HepG2 (cell line): ENCODE data around the gene POLR3GL. TPM values are rescaled to one million over a fixed set of nuclear protein-coding genes. Genes with fewer than 3 reads are reported as not detected.

ENCODE experiments used
- ARHGAP35 ChIP-seq: sonication (generic); formaldehyde crosslinking; IDR thresholded peaks from 2 replicates; pipeline ENCODE4 v1.9.0; 2022; ENCODE audit warnings: mild to moderate bottlenecking, inconsistent platforms, moderate library complexity, missing genetic modification reagents, borderline replicate concordance
- ATF4 ChIP-seq, 2 experiments: fragments of 450-650 bp in 1 of 2; sonication (generic) in 1 of 2; formaldehyde crosslinking; IDR thresholded peaks; 2 replicates each; pipeline versions ENCODE4 v1.5.0 to v1.8.0; 2020 to 2022; ENCODE audit warnings: mild to moderate bottlenecking in 1 of 2, missing genetic modification reagents in 1 of 2
- BHLHE40 ChIP-seq: IDR thresholded peaks from 2 replicates; pipeline ENCODE4 v1.6.1; 2011; ENCODE audit warnings: low read length, improper control_type of control experiment
- EP300 ChIP-seq, 3 experiments: sonication (generic) in 1 of 3; formaldehyde crosslinking in 1 of 3; IDR thresholded peaks; 2 replicates each; pipeline versions ENCODE4 v1.5.1 to v1.6.1; 2011 to 2020; ENCODE audit warnings: low read depth in 2 of 3, low read length in 2 of 3, borderline replicate concordance in 1 of 3, improper control_type of control experiment in 1 of 3, mild to moderate bottlenecking in 1 of 3, missing genetic modification reagents in 1 of 3, moderate library complexity in 1 of 3
- FOXK2 ChIP-seq: fragments of 450-650 bp; IDR thresholded peaks from 2 replicates; pipeline ENCODE4 v1.6.1; 2016
- HMG20B ChIP-seq: conservative IDR thresholded peaks from 2 replicates; pipeline ENCODE4 v1.6.1; 2016; ENCODE audit warnings: missing genetic modification reagents, missing compliant biosample characterization
- HNF4A ChIP-seq: sonication (generic); formaldehyde crosslinking; IDR thresholded peaks from 2 replicates; pipeline ENCODE4 v1.4.0; 2020; ENCODE audit warnings: missing genetic modification reagents
- JDP2 ChIP-seq: sonication (generic); formaldehyde crosslinking; IDR thresholded peaks from 2 replicates; pipeline ENCODE4 v1.8.1; 2022; ENCODE audit warnings: missing genetic modification reagents, borderline replicate concordance
- MIXL1 ChIP-seq: IDR thresholded peaks from 2 replicates; pipeline ENCODE4 v1.6.1; 2016
- NFRKB ChIP-seq: fragments of 450-650 bp; IDR thresholded peaks from 2 replicates; pipeline ENCODE4 v1.6.1; 2017
- PHF21A ChIP-seq: sonication (generic); formaldehyde crosslinking; IDR thresholded peaks from 2 replicates; pipeline ENCODE4 v1.5.0; 2020; ENCODE audit warnings: mild to moderate bottlenecking, missing genetic modification reagents
- SP5 ChIP-seq: IDR thresholded peaks from 2 replicates; pipeline ENCODE4 v1.6.1; 2016; ENCODE audit warnings: low read depth, borderline replicate concordance
- TERF1 ChIP-seq: sonication (generic); formaldehyde crosslinking; IDR thresholded peaks from 2 replicates; pipeline ENCODE4 v1.8.0; 2022; ENCODE audit warnings: mild to moderate bottlenecking, missing genetic modification reagents, moderate library complexity
- TRAFD1 ChIP-seq: sonication (generic); formaldehyde crosslinking; IDR thresholded peaks from 2 replicates; pipeline ENCODE4 v1.5.1; 2020; ENCODE audit warnings: missing genetic modification reagents, mild to moderate bottlenecking, borderline replicate concordance
- ZBTB25 ChIP-seq: IDR thresholded peaks from 2 replicates; pipeline ENCODE4 v1.6.1; 2018; ENCODE audit warnings: missing genetic modification reagents
- ZFP37 ChIP-seq: sonication (generic); formaldehyde crosslinking; IDR thresholded peaks from 2 replicates; pipeline ENCODE4 v1.4.0; 2020; ENCODE audit warnings: missing genetic modification reagents, borderline replicate concordance
- ZNF12 ChIP-seq: sonication (generic); formaldehyde crosslinking; IDR thresholded peaks from 2 replicates; pipeline ENCODE4 v1.5.0; 2020; ENCODE audit warnings: missing genetic modification reagents
- ZNF280B ChIP-seq: sonication (generic); formaldehyde crosslinking; IDR thresholded peaks from 2 replicates; pipeline ENCODE4 v1.5.0; 2020; ENCODE audit warnings: missing genetic modification reagents, mild to moderate bottlenecking, borderline replicate concordance
- ZNF558 ChIP-seq: sonication (generic); formaldehyde crosslinking; IDR thresholded peaks from 2 replicates; pipeline ENCODE4 v1.9.0; 2022; ENCODE audit warnings: mild to moderate bottlenecking, missing genetic modification reagents, borderline replicate concordance
- ZNF629 ChIP-seq: sonication (generic); formaldehyde crosslinking; conservative IDR thresholded peaks from 2 replicates; pipeline ENCODE4 v1.5.0; 2020; ENCODE audit warnings: missing genetic modification reagents
- ZSCAN5A ChIP-seq: sonication (generic); formaldehyde crosslinking; IDR thresholded peaks from 2 replicates; pipeline ENCODE4 v1.8.0; 2022; ENCODE audit warnings: mild to moderate bottlenecking, missing genetic modification reagents, borderline replicate concordance
- polyA plus RNA-seq, 8 experiments: library from polyadenylated mRNA; depleted of rRNA in 3 of 8; stranded (reverse) in 7 of 8; unstranded in 1 of 8; fragments of >200 nt; fragmentation: Illumina TruSeq in 4 of 8; extraction: Trizol in 4 of 8; gene quantifications; 2 replicates each; pipeline versions ENCODE4 v1.2.1 to v1.2.3, GENCODE V29; 2011 to 2016; ENCODE audit warnings: low read depth in 4 of 8, missing spikeins in 1 of 8, mixed read lengths in 1 of 8; ENCODE audit not compliant: insufficient read depth in 1 of 8
- total RNA-seq, 5 experiments: library from RNA; depleted of rRNA; stranded (reverse); fragments of >200 nt; fragmentation: Illumina TruSeq; extraction: Trizol; gene quantifications; 2 replicates each; pipeline ENCODE4 v1.2.3, GENCODE V29; 2016; ENCODE audit warnings: low read depth in 1 of 5

The POLR3GL gene
- total and polyA plus RNA-seq, 2 of the 13 experiments (the other 11 are each of a cell fraction or from before 2014, with no cell fraction given): 11.5 to 12.4 TPM

- TF ChIP-seq ATF4 (CRISPR knock-in tag; IDR thresholded peaks at IDR 0.05) (no peak), ARHGAP35 (CRISPR knock-in tag) (no peak), NFRKB (no peak), FOXK2 (peak; percentile 7; the same call in 1 of the 2 replicates), HNF4A (CRISPR knock-in tag) (0 out of 2 replicates have a peak, but pooled peaks have one; percentile 6), ZSCAN5A (no peak), TERF1 (CRISPR knock-in tag) (no peak), ZNF12 (peak; percentile 27; the same call in 1 of the 2 replicates), TRAFD1 (no peak), ZBTB25 (0 out of 2 replicates have a peak, but pooled peaks have one; percentile 3), ZFP37 (CRISPR knock-in tag) (0 out of 2 replicates have a peak, but pooled peaks have one; percentile 56), JDP2 (CRISPR knock-in tag) (no peak), HMG20B (no peak), ZNF280B (CRISPR knock-in tag) (no peak), EP300 (IDR thresholded peaks at IDR 0.05; ENCODE audit: low read depth in 2 of 2, low read length in 2 of 2) (peak in 1 of 2 experiments; percentile 50; a peak in 2 of 4 replicates), EP300 (CRISPR knock-in tag; IDR thresholded peaks at IDR 0.05; ENCODE audit: borderline replicate concordance) (0 out of 2 replicates have a peak, but pooled peaks have one; percentile 26), BHLHE40 (no peak), ZNF558 (CRISPR knock-in tag) (no peak), ZNF629 (no peak), MIXL1 (CRISPR knock-in tag) (0 out of 2 replicates have a peak, but pooled peaks have one; percentile 23), PHF21A (CRISPR knock-in tag) (peak; percentile 39; the same call in 1 of the 2 replicates), SP5 (CRISPR knock-in tag) (peak; percentile 94)
These were observed 32.7 kb downstream of the POLR3GL start (continued) for GRCh38 chr1:145997016-145997717.
